ENCODE results near the gene TLE2. TPM values are rescaled to one million over a fixed set of nuclear protein-coding genes. Genes with fewer than 3 reads are reported as not detected.

The TLE2 gene
- total and polyA plus RNA-seq, 9 of the 15 experiments (the other 6 are each of a cell fraction or from before 2014, with no cell fraction given), result 0.35 to 13.1 (median 6.2) TPM

GRCh38 chr19:2974342-2975041, 54.6 kb downstream of the TLE2 start (continued):
- TF ChIP-seq ZBTB12 (CRISPR knock-in tag; IDR thresholded peaks at IDR 0.05), result no peak
- no peak for TF ChIP-seq HLTF (IDR thresholded peaks at IDR 0.05)
- no peak for TF ChIP-seq ZSCAN32 (CRISPR knock-in tag; IDR thresholded peaks at IDR 0.05)
- TF ChIP-seq SREBF2 (CRISPR knock-in tag; IDR thresholded peaks at IDR 0.05), result no peak
- TF ChIP-seq ETV6 (IDR thresholded peaks at IDR 0.05; ENCODE audit: borderline replicate concordance in 1 of 2, low read depth in 2 of 2, low read length in 1 of 2), result no peak
- TF ChIP-seq ETV6 (CRISPR knock-in tag; IDR thresholded peaks at IDR 0.05; ENCODE audit: borderline replicate concordance), result no peak
- no peak for TF ChIP-seq YY1 (IDR thresholded peaks at IDR 0.05; ENCODE audit: borderline replicate concordance in 1 of 3, control insufficient read depth in 1 of 3, extremely low read depth in 1 of 3, insufficient read depth in 3 of 3, insufficient read length in 1 of 3, insufficient replicate concordance in 2 of 3, low read depth in 1 of 3, low read length in 2 of 3)
- peak; percentile 86 for TF ChIP-seq LEF1 (IDR thresholded peaks at IDR 0.05)
- no peak for TF ChIP-seq CREM (IDR thresholded peaks at IDR 0.05; ENCODE audit: low read depth)
- no peak for TF ChIP-seq NELFE (IDR thresholded peaks at IDR 0.05; ENCODE audit: insufficient read depth, insufficient read length)
- TF ChIP-seq GATA2 (CRISPR knock-in tag; IDR thresholded peaks at IDR 0.05), result peak; percentile 95
- no peak for TF ChIP-seq SMARCA5 (IDR thresholded peaks at IDR 0.05)
- TF ChIP-seq HES1 (IDR thresholded peaks at IDR 0.05; ENCODE audit: low read depth), result peak; percentile 98
- TF ChIP-seq ARID3A (IDR thresholded peaks at IDR 0.05; ENCODE audit: borderline replicate concordance, low read depth, low read length), result peak; percentile 58; the same call in 1 of the 2 replicates
- peak; percentile 79 for TF ChIP-seq SMAD4 (CRISPR knock-in tag; conservative IDR thresholded peaks at IDR 0.05)
- peak; percentile 74; the same call in 1 of the 2 replicates for TF ChIP-seq ZNF384 (IDR thresholded peaks at IDR 0.05; ENCODE audit: low read depth, low read length)
- no peak for TF ChIP-seq RBBP5 (IDR thresholded peaks at IDR 0.05; ENCODE audit: borderline replicate concordance, insufficient read depth, low read length, poor library complexity, severe bottlenecking)
- no peak for TF ChIP-seq ZNF124 (CRISPR knock-in tag; IDR thresholded peaks at IDR 0.05)
- no peak for TF ChIP-seq DEAF1 (CRISPR knock-in tag; IDR thresholded peaks at IDR 0.05)
- TF ChIP-seq USF1 (CRISPR knock-in tag; IDR thresholded peaks at IDR 0.05), result peak; percentile 88
- no peak for TF ChIP-seq HDAC3 (IDR thresholded peaks at IDR 0.05; ENCODE audit: borderline replicate concordance, partially characterized antibody)
- TF ChIP-seq HDAC1 (IDR thresholded peaks at IDR 0.05), result peak in 1 of 2 experiments; percentile 98; a peak in 2 of 4 replicates
- TF ChIP-seq ZBTB17 (CRISPR knock-in tag; IDR thresholded peaks at IDR 0.05), result no peak
